ENCODE results near the gene PDS5B. TPM values are rescaled to one million over a fixed set of nuclear protein-coding genes. Genes with fewer than 3 reads are reported as not detected.

The PDS5B gene
- total RNA-seq, 1 donor from 2014 or later = 49.6 TPM

DNA sequence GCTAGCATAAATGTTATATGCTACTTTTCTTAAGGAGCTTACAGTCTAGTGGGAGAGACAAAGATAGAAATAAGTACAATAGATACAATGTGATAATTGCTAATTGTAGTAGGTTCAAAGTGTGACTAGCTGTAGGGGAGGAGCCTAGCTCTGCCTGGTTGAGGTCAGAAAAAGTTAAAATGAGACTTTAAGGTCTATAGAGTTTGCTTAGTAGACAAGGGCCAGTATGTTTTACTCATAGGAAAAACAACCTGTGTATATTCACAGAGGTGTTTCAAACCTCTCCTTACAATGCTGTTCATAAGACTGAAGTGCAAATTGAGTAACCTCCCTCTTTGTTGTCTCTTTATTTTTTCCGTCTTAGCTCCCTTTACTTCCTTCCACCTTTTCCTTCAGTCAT lies 56.1 kb downstream of the PDS5B start:
- Histone ChIP-seq H3K27ac (no peak overlapping the region), H3K4me3 (no peak overlapping the region), H3K27me3 (no peaks in the 10 kb centered on the region), H3K36me3 (no peaks in the 10 kb centered on the region), H3K4me1 (peaks cover 15% of the 10 kb centered on the region), H3K9me3 (no peaks in the 10 kb centered on the region)
- ATAC-seq = no peak
- intact Hi-C loops (cut with DNase I) = loop anchor here (10.0 kb wide), 1 partner anchor 48 kb away; no protein-coding TSS in a partner anchor
- no peak for DNase-seq
- TF ChIP-seq CTCF (IDR thresholded peaks at IDR 0.05) = no peak

- ATAC-seq = no peak
- no peak for TF ChIP-seq CTCF (IDR thresholded peaks at IDR 0.05)
- H3K27me3 ChIP-seq = no peaks in the 10 kb centered on the region
- no peak overlapping the region for H3K4me3 ChIP-seq
- no peak for DNase-seq
- H3K4me1 ChIP-seq = peaks cover 15% of the 10 kb centered on the region
- intact Hi-C loops (cut with DNase I) = loop anchor here (10.0 kb wide), 1 partner anchor 48 kb away; no protein-coding TSS in a partner anchor
- no peaks in the 10 kb centered on the region for H3K9me3 ChIP-seq
- no peak overlapping the region for H3K27ac ChIP-seq
- H3K36me3 ChIP-seq = no peaks in the 10 kb centered on the region
Observed at GRCh38 chr13:32642858-32643257, 56.6 kb downstream of the PDS5B start.

DNA sequence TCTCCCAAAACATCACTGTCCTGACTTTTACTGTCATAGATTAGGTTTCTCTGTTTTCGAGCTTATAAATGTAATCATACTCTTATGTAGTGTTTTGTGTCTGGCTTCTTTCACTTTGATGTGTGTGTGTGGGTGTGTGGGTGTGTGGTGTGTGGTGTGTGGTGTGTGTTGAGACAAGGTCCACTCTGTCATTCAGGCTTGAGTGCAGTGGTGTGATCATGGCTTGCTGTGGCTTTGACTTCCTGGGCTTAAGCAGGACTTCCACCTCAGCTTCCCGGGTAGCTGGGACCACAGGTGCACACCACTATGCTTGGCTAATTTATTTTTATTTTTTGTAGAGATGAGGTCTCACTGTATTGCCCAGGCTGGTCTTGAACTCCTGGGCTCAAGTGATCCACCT lies 59.6 kb downstream of the PDS5B start:
- TF ChIP-seq CTCF (IDR thresholded peaks at IDR 0.05) = no peak
- Histone ChIP-seq H3K9me3 (no peaks in the 10 kb centered on the region), H3K27me3 (no peaks in the 10 kb centered on the region), H3K4me3 (no peak overlapping the region), H3K4me1 (peaks cover 8% of the 10 kb centered on the region), H3K27ac (no peak overlapping the region), H3K36me3 (no peaks in the 10 kb centered on the region)
- DNase-seq (no peak), ATAC-seq (peak; percentile 38)
- intact Hi-C loops (cut with DNase I) = loop anchor here (10.0 kb wide), 1 partner anchor 51 kb away; no protein-coding TSS in a partner anchor

GRCh38 chr13:32647926-32648325 lies 61.7 kb downstream of the PDS5B start:
- H3K9me3 ChIP-seq = no peaks in the 10 kb centered on the region
- ATAC-seq = no peak
- no peaks in the 10 kb centered on the region for H3K4me1 ChIP-seq
- no peaks in the 10 kb centered on the region for H3K36me3 ChIP-seq
- no peak overlapping the region for H3K27ac ChIP-seq
- intact Hi-C loops (cut with DNase I) = loop anchor here (10.0 kb wide), 1 partner anchor 53 kb away; no protein-coding TSS in a partner anchor
- H3K27me3 ChIP-seq = no peaks in the 10 kb centered on the region
- no peak for TF ChIP-seq CTCF (IDR thresholded peaks at IDR 0.05)
- H3K4me3 ChIP-seq = no peak overlapping the region
- no peak for DNase-seq

- Histone ChIP-seq H3K27ac (no peak overlapping the region), H3K36me3 (peaks cover 5% of the 10 kb centered on the region), H3K4me1 (no peaks in the 10 kb centered on the region), H3K9me3 (no peaks in the 10 kb centered on the region), H3K27me3 (no peaks in the 10 kb centered on the region), H3K4me3 (no peak overlapping the region)
- peak; percentile 92 for ATAC-seq
- intact Hi-C loops (cut with DNase I) = no loop called here
- TF ChIP-seq CTCF (IDR thresholded peaks at IDR 0.05) = peak; percentile 82
- DNase-seq = no peak
Observed at GRCh38 chr13:32650705-32651311, 64.6 kb downstream of the PDS5B start.

Data from upper lobe of right lung (tissue), 1 donor.